HEK293 (cell line): ENCODE results near the gene EBF4.

Experiments used
- CTCF ChIA-PET: fragments of 350-600 bp; formaldehyde crosslinking; extraction: SDS; loops from one replicate; lab custom pipeline; 2021; ENCODE audit warnings: antibody characterized with exemption; lab: Yijun Ruan, JAX
- POLR2A ChIA-PET: fragments of 300-600 bp; formaldehyde crosslinking; extraction: SDS; loops from one replicate; lab custom pipeline; 2020; ENCODE audit warnings: antibody characterized with exemption, inconsistent platforms; lab: Yijun Ruan, JAX
- H3K27ac ChIP-seq: fragments of 200-500 bp; sonication (Bioruptor generic); 2 replicates; pipeline ENCODE4 v1.5.1; 2014; ENCODE audit warnings: low read depth, low read length, control low read depth, inconsistent platforms; ENCODE audit errors: extremely low read depth
- H3K36me3 ChIP-seq, 2 experiments: fragments of 200-500 bp in 1 of 2; sonication (Bioruptor generic) in 1 of 2; 1 replicate in 1 of 2; 2 replicates in 1 of 2; pipeline ENCODE4 v1.5.1; 2014 to 2017; ENCODE audit warnings: inconsistent platforms in 2 of 2, low read length in 2 of 2; ENCODE audit not compliant: control insufficient read depth in 2 of 2, insufficient read depth in 1 of 2
- H3K4me1 ChIP-seq: fragments of 200-500 bp; sonication (Bioruptor generic); 2 replicates; pipeline ENCODE4 v1.5.1; 2014; ENCODE audit warnings: mild to moderate bottlenecking, low read length, inconsistent platforms; ENCODE audit not compliant: control insufficient read depth, insufficient read depth
- H3K4me3 ChIP-seq: 2 replicates; pipeline ENCODE4 v1.5.1; 2011; ENCODE audit warnings: low read depth, mild to moderate bottlenecking, control low read depth, low read length, moderate library complexity
- H3K9me3 ChIP-seq: fragments of 200-500 bp; sonication (Bioruptor generic); 2 replicates; pipeline ENCODE4 v1.5.1; 2014; ENCODE audit warnings: low read depth, low read length, inconsistent platforms; ENCODE audit not compliant: control insufficient read depth, insufficient read depth
- BCL11B ChIP-seq: fragments of 450-650 bp; formaldehyde crosslinking; IDR thresholded peaks from 2 replicates; pipeline ENCODE4 v1.5.1; 2016; ENCODE audit warnings: low read depth, missing biosample characterization, missing genetic modification characterization
- HOXA7 ChIP-seq: sonication (generic); formaldehyde crosslinking; IDR thresholded peaks from 2 replicates; pipeline ENCODE4 v1.8.1; 2022; ENCODE audit warnings: missing genetic modification reagents, borderline replicate concordance
- PRDM1 ChIP-seq: fragments of 450-650 bp; formaldehyde crosslinking; IDR thresholded peaks from 2 replicates; pipeline ENCODE4; 2016; ENCODE audit warnings: missing biosample characterization, missing genetic modification characterization
- SP2 ChIP-seq: fragments of 450-650 bp; formaldehyde crosslinking; IDR thresholded peaks from 2 replicates; pipeline ENCODE4 v1.5.1; 2016; ENCODE audit warnings: missing biosample characterization, missing genetic modification characterization
- ZBTB20 ChIP-seq: fragments of 450-650 bp; formaldehyde crosslinking; IDR thresholded peaks from 2 replicates; pipeline ENCODE4 v1.5.1; 2016; ENCODE audit warnings: missing biosample characterization, missing genetic modification characterization
- ZBTB7A ChIP-seq: fragments of 450-650 bp; formaldehyde crosslinking; IDR thresholded peaks from 2 replicates; pipeline ENCODE4 v1.5.1; 2016; ENCODE audit warnings: low read depth, missing biosample characterization, missing genetic modification characterization
- ZFP3 ChIP-seq: fragments of 450-650 bp; formaldehyde crosslinking; IDR thresholded peaks from 2 replicates; pipeline ENCODE4 v1.5.1; 2016; ENCODE audit warnings: low read depth, missing biosample characterization, missing genetic modification characterization
- ZNF121 ChIP-seq: fragments of 450-650 bp; formaldehyde crosslinking; IDR thresholded peaks from 2 replicates; pipeline ENCODE4 v1.5.1; 2016; ENCODE audit warnings: missing biosample characterization, missing genetic modification characterization
- ZNF132 ChIP-seq: fragments of 450-650 bp; formaldehyde crosslinking; IDR thresholded peaks from 2 replicates; pipeline ENCODE4 v1.5.1; 2017; ENCODE audit warnings: missing biosample characterization, missing genetic modification characterization, borderline replicate concordance
- ZNF16 ChIP-seq: fragments of 450-650 bp; formaldehyde crosslinking; IDR thresholded peaks from 2 replicates; pipeline ENCODE4 v1.5.1; 2016; ENCODE audit warnings: low read depth, missing biosample characterization, missing genetic modification characterization
- ZNF169 ChIP-seq: fragments of 450-650 bp; formaldehyde crosslinking; IDR thresholded peaks from 2 replicates; pipeline ENCODE4 v1.5.1; 2016; ENCODE audit warnings: missing biosample characterization, missing genetic modification characterization
- ZNF202 ChIP-seq: fragments of 450-650 bp; formaldehyde crosslinking; IDR thresholded peaks from 2 replicates; pipeline ENCODE4 v1.5.1; 2016; ENCODE audit warnings: missing biosample characterization, missing genetic modification characterization, borderline replicate concordance
- ZNF223 ChIP-seq: fragments of 450-650 bp; formaldehyde crosslinking; IDR thresholded peaks from 2 replicates; pipeline ENCODE4 v1.5.1; 2016; ENCODE audit warnings: missing biosample characterization, missing genetic modification characterization
- ZNF274 ChIP-seq, 2 experiments: fragments of 200-500 bp in 1 of 2; fragments of 450-650 bp in 1 of 2; sonication (Bioruptor generic) in 1 of 2; formaldehyde crosslinking in 1 of 2; IDR thresholded peaks; 2 replicates each; pipeline versions ENCODE4 v1.5.1 to v1.6.1; 2014 to 2016; ENCODE audit warnings: borderline replicate concordance in 1 of 2, inconsistent platforms in 1 of 2, low read length in 1 of 2, missing biosample characterization in 1 of 2, missing genetic modification characterization in 1 of 2
- ZNF350 ChIP-seq: fragments of 450-650 bp; formaldehyde crosslinking; IDR thresholded peaks from 2 replicates; pipeline ENCODE4 v1.5.0; 2017; ENCODE audit warnings: missing biosample characterization, mild to moderate bottlenecking, missing genetic modification characterization
- ZNF560 ChIP-seq: fragments of 450-650 bp; formaldehyde crosslinking; IDR thresholded peaks from 2 replicates; pipeline ENCODE4 v1.5.1; 2017; ENCODE audit warnings: missing biosample characterization, missing genetic modification characterization, borderline replicate concordance
- ZNF585B ChIP-seq: fragments of 450-650 bp; formaldehyde crosslinking; IDR thresholded peaks from 2 replicates; pipeline ENCODE4 v1.5.1; 2016; ENCODE audit warnings: missing biosample characterization, missing genetic modification characterization
- TF ChIP-seq, protein P1 (sequence below): IDR thresholded peaks from 2 replicates; pipeline ENCODE4 v1.6.1; 2011; ENCODE audit warnings: mild to moderate bottlenecking, low read depth, low read length, borderline replicate concordance
- TF ChIP-seq, protein P2 (sequence below): fragments of 450-650 bp; formaldehyde crosslinking; IDR thresholded peaks from 2 replicates; pipeline ENCODE4 v1.5.1; 2016; ENCODE audit warnings: missing biosample characterization, missing genetic modification characterization
- TF ChIP-seq, protein P3 (sequence below): fragments of 450-650 bp; formaldehyde crosslinking; IDR thresholded peaks from 2 replicates; pipeline ENCODE4 v1.5.1; 2016; ENCODE audit warnings: missing biosample characterization, missing genetic modification characterization
- TF ChIP-seq, protein P4 (sequence below): fragments of 450-650 bp; formaldehyde crosslinking; IDR thresholded peaks from 2 replicates; pipeline ENCODE4 v1.5.1; 2016; ENCODE audit warnings: missing biosample characterization, missing genetic modification characterization

EBF4 gene, protein sequence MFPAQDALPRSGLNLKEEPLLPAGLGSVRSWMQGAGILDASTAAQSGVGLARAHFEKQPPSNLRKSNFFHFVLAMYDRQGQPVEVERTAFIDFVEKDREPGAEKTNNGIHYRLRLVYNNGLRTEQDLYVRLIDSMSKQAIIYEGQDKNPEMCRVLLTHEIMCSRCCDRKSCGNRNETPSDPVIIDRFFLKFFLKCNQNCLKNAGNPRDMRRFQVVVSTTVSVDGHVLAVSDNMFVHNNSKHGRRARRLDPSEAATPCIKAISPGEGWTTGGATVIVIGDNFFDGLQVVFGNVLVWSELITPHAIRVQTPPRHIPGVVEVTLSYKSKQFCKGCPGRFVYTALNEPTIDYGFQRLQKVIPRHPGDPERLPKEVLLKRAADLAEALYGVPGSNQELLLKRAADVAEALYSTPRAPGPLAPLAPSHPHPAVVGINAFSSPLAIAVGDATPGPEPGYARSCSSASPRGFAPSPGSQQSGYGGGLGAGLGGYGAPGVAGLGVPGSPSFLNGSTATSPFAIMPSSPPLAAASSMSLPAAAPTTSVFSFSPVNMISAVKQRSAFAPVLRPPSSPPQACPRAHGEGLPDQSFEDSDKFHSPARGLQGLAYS

DNA sequence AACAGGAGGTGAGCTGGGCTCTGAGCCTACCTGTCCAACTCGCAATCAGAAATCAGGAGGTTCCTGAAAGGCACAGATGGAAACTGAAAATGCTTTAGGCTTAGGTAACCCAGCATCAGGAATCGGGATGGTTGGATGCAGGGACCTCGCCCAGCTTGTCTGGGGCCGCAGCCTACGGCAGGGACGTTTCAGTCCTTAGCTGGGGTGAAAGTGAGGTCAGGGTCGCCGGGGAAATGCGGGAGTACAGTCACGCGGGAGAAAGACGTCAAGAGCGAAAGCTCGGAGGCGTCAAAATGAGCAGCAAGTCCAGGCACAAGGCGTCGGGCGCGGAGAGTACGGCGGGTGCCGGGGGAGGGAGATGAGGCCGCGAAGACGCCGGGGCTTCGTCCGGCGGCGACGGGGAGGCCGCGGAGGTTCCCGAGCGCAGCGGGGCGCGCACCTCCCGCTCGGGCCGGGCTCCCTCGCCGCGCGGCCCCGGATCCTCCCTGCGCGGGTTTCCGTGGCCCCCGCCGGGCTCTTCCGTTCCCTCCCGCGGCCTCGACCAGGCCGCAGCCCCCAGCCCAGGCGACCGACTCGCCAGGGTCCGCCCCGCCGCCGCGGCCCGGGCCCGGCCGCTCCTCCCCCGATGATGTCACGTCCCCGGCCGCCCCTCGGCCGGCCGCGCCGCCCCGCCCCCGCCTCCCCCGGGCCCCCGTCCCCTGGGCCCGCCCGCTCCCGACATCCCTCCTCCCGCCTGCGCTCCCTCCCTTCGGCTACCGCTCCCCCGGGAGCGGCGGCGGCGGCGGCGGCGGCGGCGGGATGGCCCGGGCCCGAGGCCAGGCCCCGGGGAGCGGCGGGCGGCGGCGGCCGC is at the start of gene EBF4:
EBF4 (plus strand) TSS at position 745 of the 850 bp plus-strand sequence. CDS start 866 bp downstream, outside the sequence.
- peaks cover 0 to 4% of the 10 kb centered on the region in 2 experiments; a peak in 1 of 3 replicates for H3K36me3 ChIP-seq
- ChIA-PET CTCF (interaction anchor here (0.6 to 1.0 kb wide), 3 partner anchors 20 to 221 kb away, joined by 3 to 4 read pairs (median 3); no protein-coding TSS in a partner anchor), POLR2A (interaction anchor here (1.5 kb wide), 1 partner anchor 41 kb away, joined by 3 read pairs; no protein-coding TSS in a partner anchor)
- no peaks in the 10 kb centered on the region for H3K9me3 ChIP-seq
- H3K27ac ChIP-seq: peak within 1 kb of the TSS; percentile 60; the same call in 1 of the 2 replicates
- TF ChIP-seq ZNF202 (tag by site-specific recombination): 0 out of 2 replicates have a peak, but pooled peaks have one; percentile 15
- TF ChIP-seq ZNF132 (tag by site-specific recombination): no peak
- TF ChIP-seq PRDM1 (tag by site-specific recombination): 0 out of 2 replicates have a peak, but pooled peaks have one; percentile 23
- H3K4me1 ChIP-seq: peaks cover 15% of the 10 kb centered on the region
- peak within 1 kb of the TSS; percentile 40 for H3K4me3 ChIP-seq

DNA sequence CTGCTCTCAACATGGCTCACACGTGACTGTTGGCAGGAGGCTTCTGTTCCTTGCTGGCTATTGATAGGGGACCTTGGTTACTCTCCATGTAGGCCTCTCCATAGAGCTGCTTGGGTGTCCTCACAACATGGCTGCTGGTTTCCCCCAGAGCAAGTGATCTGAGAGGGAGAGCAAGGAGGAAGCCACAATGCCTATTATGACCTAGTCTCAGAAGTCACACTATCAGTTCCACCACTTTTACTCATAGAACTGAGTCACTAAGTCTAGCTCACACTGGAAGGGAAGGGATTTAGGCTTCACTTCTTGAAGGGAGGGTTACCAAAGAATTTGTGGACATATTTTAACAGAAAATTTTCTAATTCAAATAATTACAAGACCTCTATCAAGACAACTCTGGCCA is 48.9 kb upstream of the EBF4 start:
- H3K4me3 ChIP-seq: no peak overlapping the region
- ChIA-PET POLR2A (interaction anchor here (1.4 kb wide), 3 partner anchors 8 to 119 kb away, joined by 3 read pairs; partner anchors contain the start of gene NOP56), CTCF (interaction anchor here (1.0 to 16.0 kb wide), 4 partner anchors 11 to 122 kb away, joined by 3 to 166 read pairs (median 5); no protein-coding TSS in a partner anchor)
- no peaks in the 10 kb centered on the region for H3K4me1 ChIP-seq
- no peaks in the 10 kb centered on the region; a peak in 1 of 3 replicates for H3K36me3 ChIP-seq
- H3K9me3 ChIP-seq: no peaks in the 10 kb centered on the region
- H3K27ac ChIP-seq: no peak overlapping the region
- TF ChIP-seq, protein P1, sequence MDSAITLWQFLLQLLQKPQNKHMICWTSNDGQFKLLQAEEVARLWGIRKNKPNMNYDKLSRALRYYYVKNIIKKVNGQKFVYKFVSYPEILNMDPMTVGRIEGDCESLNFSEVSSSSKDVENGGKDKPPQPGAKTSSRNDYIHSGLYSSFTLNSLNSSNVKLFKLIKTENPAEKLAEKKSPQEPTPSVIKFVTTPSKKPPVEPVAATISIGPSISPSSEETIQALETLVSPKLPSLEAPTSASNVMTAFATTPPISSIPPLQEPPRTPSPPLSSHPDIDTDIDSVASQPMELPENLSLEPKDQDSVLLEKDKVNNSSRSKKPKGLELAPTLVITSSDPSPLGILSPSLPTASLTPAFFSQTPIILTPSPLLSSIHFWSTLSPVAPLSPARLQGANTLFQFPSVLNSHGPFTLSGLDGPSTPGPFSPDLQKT: no peak
- TF ChIP-seq ZNF16 (tag by site-specific recombination): no peak
- TF ChIP-seq, protein P2, sequence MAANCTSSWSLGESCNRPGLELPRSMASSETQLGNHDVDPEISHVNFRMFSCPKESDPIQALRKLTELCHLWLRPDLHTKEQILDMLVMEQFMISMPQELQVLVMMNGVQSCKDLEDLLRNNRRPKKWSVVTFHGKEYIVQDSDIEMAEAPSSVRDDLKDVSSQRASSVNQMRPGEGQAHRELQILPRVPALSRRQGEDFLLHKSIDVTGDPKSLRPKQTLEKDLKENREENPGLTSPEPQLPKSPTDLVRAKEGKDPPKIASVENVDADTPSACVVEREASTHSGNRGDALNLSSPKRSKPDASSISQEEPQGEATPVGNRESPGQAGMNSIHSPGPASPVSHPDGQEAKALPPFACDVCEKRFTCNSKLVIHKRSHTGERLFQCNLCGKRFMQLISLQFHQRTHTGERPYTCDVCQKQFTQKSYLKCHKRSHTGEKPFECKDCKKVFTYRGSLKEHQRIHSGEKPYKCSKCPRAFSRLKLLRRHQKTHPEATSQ (tag by site-specific recombination): no peak
- TF ChIP-seq HOXA7 (CRISPR knock-in tag): no peak
- no peak for TF ChIP-seq ZFP3 (tag by site-specific recombination)
- no peak for TF ChIP-seq ZNF350
- TF ChIP-seq SP2 (tag by site-specific recombination): no peak
- no peak for TF ChIP-seq ZNF560 (tag by site-specific recombination)
- TF ChIP-seq ZNF121: no peak
- no peak for TF ChIP-seq ZBTB20
- no peak for TF ChIP-seq BCL11B (tag by site-specific recombination)
- TF ChIP-seq, protein P3, sequence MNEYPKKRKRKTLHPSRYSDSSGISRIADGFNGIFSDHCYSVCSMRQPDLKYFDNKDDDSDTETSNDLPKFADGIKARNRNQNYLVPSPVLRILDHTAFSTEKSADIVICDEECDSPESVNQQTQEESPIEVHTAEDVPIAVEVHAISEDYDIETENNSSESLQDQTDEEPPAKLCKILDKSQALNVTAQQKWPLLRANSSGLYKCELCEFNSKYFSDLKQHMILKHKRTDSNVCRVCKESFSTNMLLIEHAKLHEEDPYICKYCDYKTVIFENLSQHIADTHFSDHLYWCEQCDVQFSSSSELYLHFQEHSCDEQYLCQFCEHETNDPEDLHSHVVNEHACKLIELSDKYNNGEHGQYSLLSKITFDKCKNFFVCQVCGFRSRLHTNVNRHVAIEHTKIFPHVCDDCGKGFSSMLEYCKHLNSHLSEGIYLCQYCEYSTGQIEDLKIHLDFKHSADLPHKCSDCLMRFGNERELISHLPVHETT (tag by site-specific recombination): no peak
- no peak for TF ChIP-seq ZNF169 (tag by site-specific recombination)
- no peak for TF ChIP-seq ZBTB7A
- TF ChIP-seq ZNF274 (IDR thresholded peaks at IDR 0.05; ENCODE audit: low read length): no peak
- TF ChIP-seq ZNF274 (tag by site-specific recombination; IDR thresholded peaks at IDR 0.05; ENCODE audit: borderline replicate concordance): no peak
- TF ChIP-seq, protein P4, sequence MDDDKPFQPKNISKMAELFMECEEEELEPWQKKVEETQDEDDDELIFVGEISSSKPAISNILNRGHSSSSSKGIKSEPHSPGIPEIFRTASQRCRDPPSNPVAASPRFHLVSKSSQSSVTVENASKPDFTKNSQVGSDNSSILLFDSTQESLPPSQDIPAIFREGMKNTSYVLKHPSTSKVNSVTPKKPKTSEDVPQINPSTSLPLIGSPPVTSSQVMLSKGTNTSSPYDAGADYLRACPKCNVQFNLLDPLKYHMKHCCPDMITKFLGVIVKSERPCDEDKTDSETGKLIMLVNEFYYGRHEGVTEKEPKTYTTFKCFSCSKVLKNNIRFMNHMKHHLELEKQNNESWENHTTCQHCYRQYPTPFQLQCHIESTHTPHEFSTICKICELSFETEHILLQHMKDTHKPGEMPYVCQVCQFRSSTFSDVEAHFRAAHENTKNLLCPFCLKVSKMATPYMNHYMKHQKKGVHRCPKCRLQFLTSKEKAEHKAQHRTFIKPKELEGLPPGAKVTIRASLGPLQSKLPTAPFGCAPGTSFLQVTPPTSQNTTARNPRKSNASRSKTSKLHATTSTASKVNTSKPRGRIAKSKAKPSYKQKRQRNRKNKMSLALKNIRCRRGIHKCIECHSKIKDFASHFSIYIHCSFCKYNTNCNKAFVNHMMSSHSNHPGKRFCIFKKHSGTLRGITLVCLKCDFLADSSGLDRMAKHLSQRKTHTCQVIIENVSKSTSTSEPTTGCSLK (tag by site-specific recombination): no peak
- no peak for TF ChIP-seq ZNF223 (tag by site-specific recombination)
- TF ChIP-seq ZNF585B (tag by site-specific recombination): no peak
